Sigmoid colon (tissue), 4 donors: ENCODE results near the gene CDCA4.

ENCODE experiments used
- EP300 ChIP-seq, 4 donors: sonication (generic); formaldehyde crosslinking; IDR thresholded peaks; one replicate each; pipeline ENCODE4 v1.6.1; 2017; ENCODE audit warnings: antibody characterized with exemption in 4 of 4
- POLR2A ChIP-seq, 2 donors: fragments of 450-650 bp; IDR thresholded peaks; one replicate each; pipeline ENCODE4 v1.6.1; 2016; ENCODE audit warnings: antibody characterized with exemption in 2 of 2, mild to moderate bottlenecking in 2 of 2, moderate library complexity in 2 of 2
- POLR2AphosphoS5 ChIP-seq, 4 donors: sonication (generic); formaldehyde crosslinking; IDR thresholded peaks; one replicate each; pipeline ENCODE4 v1.6.1; 2017; ENCODE audit warnings: antibody characterized with exemption in 4 of 4
- TF ChIP-seq, protein P1 (sequence below), 4 experiments: fragments of 450-650 bp in 3 of 4; fragments of 200-600 bp in 1 of 4; IDR thresholded peaks; one replicate each; pipeline ENCODE4 v1.5.1; 2016 to 2019; ENCODE audit warnings: antibody characterized with exemption in 4 of 4, mild to moderate bottlenecking in 3 of 4, moderate library complexity in 2 of 4

DNA sequence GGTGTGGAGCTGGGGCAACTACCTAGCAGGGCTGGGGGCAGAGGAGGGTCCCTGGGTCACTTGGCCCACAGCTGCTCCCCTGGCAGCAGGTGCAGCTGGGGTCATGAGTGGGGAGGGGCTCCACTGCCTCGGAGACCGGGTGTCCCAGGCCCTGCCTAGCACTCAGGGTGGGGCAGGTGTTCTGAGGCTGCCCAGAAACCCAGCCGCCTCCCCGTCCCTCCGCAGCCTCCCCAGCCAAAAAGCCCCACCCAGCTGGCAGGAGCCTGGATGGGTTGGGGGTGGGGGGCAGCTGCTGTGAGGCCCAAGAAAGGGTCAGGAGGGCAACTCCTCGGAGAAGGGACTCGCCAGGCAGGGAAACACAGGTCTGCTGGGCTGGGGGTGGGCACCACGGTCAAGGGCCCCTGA, 53.9 kb downstream of the CDCA4 start:
- TF ChIP-seq EP300 (IDR thresholded peaks at IDR 0.05) (no peak), POLR2A (IDR thresholded peaks at IDR 0.05) (no peak), POLR2AphosphoS5 (IDR thresholded peaks at IDR 0.05) (no peak)
- TF ChIP-seq, protein P1, sequence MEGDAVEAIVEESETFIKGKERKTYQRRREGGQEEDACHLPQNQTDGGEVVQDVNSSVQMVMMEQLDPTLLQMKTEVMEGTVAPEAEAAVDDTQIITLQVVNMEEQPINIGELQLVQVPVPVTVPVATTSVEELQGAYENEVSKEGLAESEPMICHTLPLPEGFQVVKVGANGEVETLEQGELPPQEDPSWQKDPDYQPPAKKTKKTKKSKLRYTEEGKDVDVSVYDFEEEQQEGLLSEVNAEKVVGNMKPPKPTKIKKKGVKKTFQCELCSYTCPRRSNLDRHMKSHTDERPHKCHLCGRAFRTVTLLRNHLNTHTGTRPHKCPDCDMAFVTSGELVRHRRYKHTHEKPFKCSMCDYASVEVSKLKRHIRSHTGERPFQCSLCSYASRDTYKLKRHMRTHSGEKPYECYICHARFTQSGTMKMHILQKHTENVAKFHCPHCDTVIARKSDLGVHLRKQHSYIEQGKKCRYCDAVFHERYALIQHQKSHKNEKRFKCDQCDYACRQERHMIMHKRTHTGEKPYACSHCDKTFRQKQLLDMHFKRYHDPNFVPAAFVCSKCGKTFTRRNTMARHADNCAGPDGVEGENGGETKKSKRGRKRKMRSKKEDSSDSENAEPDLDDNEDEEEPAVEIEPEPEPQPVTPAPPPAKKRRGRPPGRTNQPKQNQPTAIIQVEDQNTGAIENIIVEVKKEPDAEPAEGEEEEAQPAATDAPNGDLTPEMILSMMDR (IDR thresholded peaks at IDR 0.05) = no peak
